Measurements from ENCODE around the gene STAP1. TPM values are rescaled to one million over a fixed set of nuclear protein-coding genes. Genes with fewer than 3 reads are reported as not detected.
"Not testable (repeated sequence)": the region's sequence is repeated elsewhere in the genome, so short reads cannot be mapped to it uniquely, and the experiment has no call there.

The STAP1 gene
- total RNA-seq, 1 experiment from 2014 or later, result not detected

DNA sequence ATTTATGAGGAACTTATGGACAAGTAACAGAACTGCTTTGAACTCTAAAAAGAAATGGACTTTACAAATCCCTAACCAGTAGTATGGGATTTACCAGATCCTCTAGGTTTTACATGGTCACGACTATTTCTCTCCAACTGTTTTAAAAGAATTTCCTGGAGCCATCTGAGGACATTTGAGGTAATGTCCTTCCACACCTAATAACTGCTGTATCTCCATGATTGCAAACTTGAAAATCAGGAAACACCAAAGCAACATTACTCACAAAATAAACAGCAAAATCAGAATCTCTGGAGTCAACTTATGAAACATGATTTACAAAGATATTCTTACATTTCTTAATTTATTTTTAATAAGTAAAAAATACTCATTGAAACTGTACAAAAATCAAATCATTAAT, 58.0 kb downstream of the STAP1 start:
- no peak for DNase-seq (ENCODE audit: low spot score)

DNA sequence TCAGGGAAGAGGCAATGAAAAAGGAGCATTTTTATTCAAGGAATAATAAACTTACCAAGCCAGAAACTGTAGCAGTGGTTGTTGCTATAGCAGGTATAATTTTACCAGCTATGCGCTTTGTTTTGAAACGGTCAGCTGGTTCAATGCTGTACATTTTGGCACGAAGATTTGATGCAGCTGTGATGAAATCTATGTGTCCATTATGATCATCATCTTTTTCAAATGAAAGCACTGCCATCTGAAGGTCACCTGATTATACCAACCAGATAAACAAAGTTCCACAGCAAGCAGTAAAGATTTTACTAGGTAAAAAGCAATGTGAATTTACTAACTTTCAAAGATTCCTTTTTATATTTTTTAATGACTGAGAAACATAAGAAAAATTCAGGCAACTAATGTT, 66.4 kb downstream of the STAP1 start:
- DNase-seq (ENCODE audit: low spot score), result no peak

DNA sequence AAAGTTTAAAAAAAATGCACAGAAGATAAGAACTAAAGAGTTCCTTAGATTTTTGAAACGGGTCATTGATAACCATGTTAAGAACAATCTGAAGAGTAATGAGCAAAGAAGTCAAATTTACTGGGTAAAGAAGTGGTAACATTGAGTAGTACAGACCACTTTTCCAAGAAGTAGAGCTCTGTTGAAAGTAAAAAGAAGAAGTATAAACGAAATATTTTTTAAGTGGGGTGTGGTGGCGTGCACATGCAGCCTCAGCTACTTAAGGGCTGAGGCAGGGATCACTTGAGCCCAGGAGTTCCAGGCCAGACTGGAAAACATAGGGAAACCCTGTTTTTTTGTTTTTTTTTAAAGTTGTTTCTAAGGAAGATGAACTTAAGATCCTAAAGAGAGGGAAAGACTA, 74.0 kb downstream of the STAP1 start:
- no peak for DNase-seq (ENCODE audit: low spot score)

GRCh38 chr4:67634741-67635140, 76.2 kb downstream of the STAP1 start:
- no peak for DNase-seq (ENCODE audit: low spot score)

- DNase-seq (ENCODE audit: low spot score), result no peak
These were observed 76.8 kb downstream of the STAP1 start for GRCh38 chr4:67635331-67635730.

GRCh38 chr4:67636978-67637377, 78.5 kb downstream of the STAP1 start:
- DNase-seq (ENCODE audit: low spot score), result not testable (repeated sequence)

- no peak for DNase-seq (ENCODE audit: low spot score)
These were observed 79.6 kb downstream of the STAP1 start for GRCh38 chr4:67638136-67638535.

DNA sequence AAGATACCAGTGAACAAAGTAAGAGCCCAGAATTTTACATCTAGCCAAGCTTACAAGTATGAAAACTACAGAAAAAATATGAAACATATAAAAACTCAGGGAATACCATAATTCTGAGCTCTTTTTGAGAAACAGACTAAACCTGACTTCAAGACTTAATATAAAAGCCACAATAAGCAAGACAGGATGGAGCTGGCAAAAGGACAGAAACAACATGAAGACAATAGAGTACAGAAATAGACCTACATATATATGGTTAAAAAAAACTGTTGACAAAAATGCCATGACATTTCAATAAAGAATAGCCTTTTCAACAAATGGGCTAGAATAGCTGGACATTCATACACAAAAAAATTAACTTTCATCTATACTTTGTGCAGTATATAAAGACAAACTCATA, 93.0 kb downstream of the STAP1 start:
- no peak for DNase-seq (ENCODE audit: low spot score)

Other genes with a start within 250 kb of the STAP1 start
- gene CENPC, start 13.2 kb upstream of the STAP1 start, total RNA-seq (2014; rRNA removed; shearing (Covaris generic)), result 7.2 and 8.3 TPM in 2 replicates
- 134 and 178 TPM in 2 replicates for gene UBA6, start 142.4 kb downstream of the STAP1 start, total RNA-seq (2014; rRNA removed; shearing (Covaris generic))
- gene GNRHR, start 195.7 kb downstream of the STAP1 start, total RNA-seq (2014; rRNA removed; shearing (Covaris generic)), result not detected in 2 replicates

All from A172 (cell line).